Testis (tissue), 3 donors: ENCODE measurements around the gene CADPS2. TPM values are rescaled to one million over a fixed set of nuclear protein-coding genes. Genes with fewer than 3 reads are reported as not detected.

Experiments
- DNase-seq: peaks from one replicate; pipeline ENCODE4 v3.0.0-alpha.2; 2019
- H3K27ac ChIP-seq, 2 donors: fragments of 200-600 bp; sonication (generic); one replicate each; pipeline ENCODE4 v1.5.1; 2019
- H3K27me3 ChIP-seq: fragments of 200-600 bp; sonication (generic); one replicate; pipeline ENCODE4 v1.5.1; 2019
- H3K36me3 ChIP-seq: fragments of 200-600 bp; sonication (generic); one replicate; pipeline ENCODE4 v1.5.1; 2017; ENCODE audit warnings: low read depth; ENCODE audit errors: missing control alignments
- H3K4me1 ChIP-seq: fragments of 200-600 bp; sonication (generic); one replicate; pipeline ENCODE4 v1.5.1; 2019
- H3K4me3 ChIP-seq, 2 donors: fragments of 200-600 bp; sonication (generic); one replicate each; pipeline ENCODE4 v1.5.1; 2017 to 2019
- H3K9me3 ChIP-seq: fragments of 200-600 bp; sonication (generic); one replicate; pipeline ENCODE4 v1.5.1; 2017
- POLR2A ChIP-seq: fragments of 450-650 bp; IDR thresholded peaks from one replicate; pipeline ENCODE4 v1.6.1; 2017; ENCODE audit warnings: antibody characterized with exemption, mild to moderate bottlenecking, moderate library complexity
- WGBS, 2 donors: methylation state at CpG; one replicate each; pipeline ENCODE4 v1.1.5; 2018; 5-methylcytosine and 5-hydroxymethylcytosine counted together
- intact Hi-C: fragments of 100-400 bp; cut with DNase I; formaldehyde crosslinking; loops from one replicate; pipeline ENCODE4 v1.15.1; 2023; ENCODE audit warnings: low total_unique reads
- polyA plus RNA-seq: library from polyadenylated mRNA; stranded (reverse); fragments of 350-450 nt; fragmentation: Illumina TruSeq; extraction: RNeasy Lipid Tissue Mini Kit (QIAGEN cat#74804); gene quantifications from one replicate; pipeline ENCODE4 v1.2.3, GENCODE V29; 2014; ENCODE audit warnings: low read depth, low replicate concordance; ENCODE audit not compliant: insufficient read depth
- total RNA-seq, 2 donors: library from RNA; depleted of rRNA; stranded (reverse); fragments of >200 nt; gene quantifications; one replicate each; pipeline ENCODE4 v1.2.3, GENCODE V29; 2016
- TF ChIP-seq, protein P1 (sequence below), 3 experiments: fragments of 450-650 bp in 2 of 3; fragments of 200-600 bp in 1 of 3; sonication (generic) in 1 of 3; IDR thresholded peaks; one replicate each; pipeline ENCODE4 v1.5.1; 2016 to 2019; ENCODE audit warnings: antibody characterized with exemption in 3 of 3, mild to moderate bottlenecking in 2 of 3, moderate library complexity in 1 of 3

Gene CADPS2
- total and polyA plus RNA-seq, 3 donors from 2014 or later, result 6.0 to 9.9 (median 9.3) TPM

GRCh38 chr7:122448893-122449589 lies 437.2 kb downstream of the CADPS2 start:
- Histone ChIP-seq H3K4me3 (no peak overlapping the region), H3K9me3 (no peaks in the 10 kb centered on the region), H3K27me3 (no peaks in the 10 kb centered on the region), H3K27ac (no peak overlapping the region), H3K4me1 (no peaks in the 10 kb centered on the region), H3K36me3 (no peaks in the 10 kb centered on the region)
- WGBS, 2 donors, result 86 to 88% methylated on average over 5 of the region's 5 CpGs
- intact Hi-C loops, result no loop called here
- TF ChIP-seq, protein P1, sequence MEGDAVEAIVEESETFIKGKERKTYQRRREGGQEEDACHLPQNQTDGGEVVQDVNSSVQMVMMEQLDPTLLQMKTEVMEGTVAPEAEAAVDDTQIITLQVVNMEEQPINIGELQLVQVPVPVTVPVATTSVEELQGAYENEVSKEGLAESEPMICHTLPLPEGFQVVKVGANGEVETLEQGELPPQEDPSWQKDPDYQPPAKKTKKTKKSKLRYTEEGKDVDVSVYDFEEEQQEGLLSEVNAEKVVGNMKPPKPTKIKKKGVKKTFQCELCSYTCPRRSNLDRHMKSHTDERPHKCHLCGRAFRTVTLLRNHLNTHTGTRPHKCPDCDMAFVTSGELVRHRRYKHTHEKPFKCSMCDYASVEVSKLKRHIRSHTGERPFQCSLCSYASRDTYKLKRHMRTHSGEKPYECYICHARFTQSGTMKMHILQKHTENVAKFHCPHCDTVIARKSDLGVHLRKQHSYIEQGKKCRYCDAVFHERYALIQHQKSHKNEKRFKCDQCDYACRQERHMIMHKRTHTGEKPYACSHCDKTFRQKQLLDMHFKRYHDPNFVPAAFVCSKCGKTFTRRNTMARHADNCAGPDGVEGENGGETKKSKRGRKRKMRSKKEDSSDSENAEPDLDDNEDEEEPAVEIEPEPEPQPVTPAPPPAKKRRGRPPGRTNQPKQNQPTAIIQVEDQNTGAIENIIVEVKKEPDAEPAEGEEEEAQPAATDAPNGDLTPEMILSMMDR (IDR thresholded peaks at IDR 0.05), result no peak
- no peak for TF ChIP-seq POLR2A
- DNase-seq, result no peak

- H3K4me1 ChIP-seq, result no peaks in the 10 kb centered on the region
- no peak overlapping the region for H3K27ac ChIP-seq
- intact Hi-C loops, result no loop called here
- H3K9me3 ChIP-seq, result no peaks in the 10 kb centered on the region
- no peaks in the 10 kb centered on the region for H3K36me3 ChIP-seq
- TF ChIP-seq POLR2A, result no peak
- TF ChIP-seq, protein P1 (IDR thresholded peaks at IDR 0.05), result no peak
- DNase-seq, result no peak
- H3K27me3 ChIP-seq, result no peaks in the 10 kb centered on the region
- H3K4me3 ChIP-seq, result no peak overlapping the region
- 60 to 73% methylated on average over 2 of the region's 2 CpGs for WGBS, 2 donors
These were observed 443.3 kb downstream of the CADPS2 start for GRCh38 chr7:122442929-122443328.

GRCh38 chr7:122438492-122438891 lies 447.8 kb downstream of the CADPS2 start:
- no peak for TF ChIP-seq POLR2A
- TF ChIP-seq, protein P1 (IDR thresholded peaks at IDR 0.05), result no peak
- WGBS, 2 donors, result 93 to 97% methylated on average over 1 of the region's 1 CpG
- intact Hi-C loops, result no loop called here
- no peaks in the 10 kb centered on the region for H3K36me3 ChIP-seq
- H3K4me1 ChIP-seq, result no peaks in the 10 kb centered on the region
- no peak overlapping the region for H3K4me3 ChIP-seq
- H3K27ac ChIP-seq, result no peak overlapping the region
- no peaks in the 10 kb centered on the region for H3K27me3 ChIP-seq
- no peak for DNase-seq
- no peaks in the 10 kb centered on the region for H3K9me3 ChIP-seq

DNA sequence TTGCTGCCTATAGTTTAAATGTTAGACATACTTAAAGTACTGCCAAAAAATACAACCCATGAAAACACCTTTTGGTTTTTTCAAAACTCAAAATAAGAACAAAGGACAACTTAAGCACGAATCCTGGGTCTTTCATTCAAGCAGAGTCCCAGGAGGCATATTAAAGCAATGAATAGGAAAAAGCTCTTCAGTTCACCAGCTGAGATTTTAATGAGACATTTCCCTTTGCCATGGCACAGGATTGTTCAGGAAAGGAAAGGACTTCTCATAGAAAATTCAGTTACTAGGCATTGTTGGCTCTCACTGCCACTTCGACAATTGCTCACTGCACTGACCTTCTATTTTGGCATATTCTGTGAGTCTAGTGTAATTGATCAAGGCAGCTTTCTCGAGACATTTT lies 448.3 kb downstream of the CADPS2 start:
- Histone ChIP-seq H3K27ac (no peak overlapping the region), H3K9me3 (no peaks in the 10 kb centered on the region), H3K4me1 (no peaks in the 10 kb centered on the region), H3K27me3 (no peaks in the 10 kb centered on the region), H3K4me3 (no peak overlapping the region), H3K36me3 (no peaks in the 10 kb centered on the region)
- WGBS, 2 donors, result 51 to 66% methylated on average over 3 of the region's 3 CpGs
- TF ChIP-seq, protein P1 (IDR thresholded peaks at IDR 0.05), result no peak
- no peak for TF ChIP-seq POLR2A
- DNase-seq, result no peak
- intact Hi-C loops, result no loop called here

- Histone ChIP-seq H3K36me3 (no peaks in the 10 kb centered on the region), H3K4me3 (no peak overlapping the region), H3K27ac (no peak overlapping the region), H3K27me3 (no peaks in the 10 kb centered on the region), H3K4me1 (no peaks in the 10 kb centered on the region), H3K9me3 (no peaks in the 10 kb centered on the region)
- TF ChIP-seq, protein P1 (IDR thresholded peaks at IDR 0.05), result no peak
- no peak for TF ChIP-seq POLR2A
- no peak for DNase-seq
- intact Hi-C loops, result no loop called here
- WGBS, 2 donors, result 42 to 47% methylated on average over 2 of the region's 2 CpGs
These were observed 452.5 kb downstream of the CADPS2 start for GRCh38 chr7:122433765-122434164.
